Measurements from ENCODE around the gene FOS. TPM values are rescaled to one million over a fixed set of nuclear protein-coding genes. Genes with fewer than 3 reads are reported as not detected.

The FOS gene
- polyA plus RNA-seq, 1 experiment = 84.1 TPM

GRCh38 chr14:75311356-75311755, 32.7 kb downstream of the FOS start:
- ChIA-PET POLR2A (no interaction called here), CTCF (interaction anchor here (1.1 to 12.9 kb wide), 4 partner anchors 11 to 176 kb away, joined by 3 to 171 read pairs (median 18); partner anchors contain the start of gene JDP2)
- no peak for TF ChIP-seq CTCF (IDR thresholded peaks at IDR 0.05; ENCODE audit: insufficient read depth, low read depth, low read length)
- H3K27me3 ChIP-seq (ENCODE audit: control insufficient read depth, insufficient read depth, low read length) = no peaks in the 10 kb centered on the region; the same call in none of the 2 replicates
- H3K36me3 ChIP-seq (ENCODE audit: control insufficient read depth, insufficient read depth, low read length) = no peaks in the 10 kb centered on the region
- H3K4me3 ChIP-seq (ENCODE audit: low read depth, low read length) = no peak overlapping the region
- DNase-seq (ENCODE audit: low read depth) = no peak

GRCh38 chr14:75312341-75312740, 33.7 kb downstream of the FOS start:
- Histone ChIP-seq H3K27me3 (ENCODE audit: control insufficient read depth, insufficient read depth, low read length) (peaks cover 2% of the 10 kb centered on the region), H3K4me3 (ENCODE audit: low read depth, low read length) (no peak overlapping the region), H3K36me3 (ENCODE audit: control insufficient read depth, insufficient read depth, low read length) (no peaks in the 10 kb centered on the region)
- POLR2A ChIA-PET = no interaction called here
- CTCF ChIA-PET = interaction anchor here (1.6 to 12.9 kb wide), 3 partner anchors 15 to 175 kb away, joined by 4 to 171 read pairs (median 32); partner anchors contain the start of gene JDP2
- DNase-seq (ENCODE audit: low read depth) = no peak
- TF ChIP-seq CTCF (IDR thresholded peaks at IDR 0.05; ENCODE audit: insufficient read depth, low read depth, low read length) = no peak

GRCh38 chr14:75313294-75313693, 34.7 kb downstream of the FOS start:
- DNase-seq (ENCODE audit: low read depth) = no peak
- TF ChIP-seq CTCF (IDR thresholded peaks at IDR 0.05; ENCODE audit: insufficient read depth, low read depth, low read length) = no peak
- Histone ChIP-seq H3K4me3 (ENCODE audit: low read depth, low read length) (no peak overlapping the region), H3K27me3 (ENCODE audit: control insufficient read depth, insufficient read depth, low read length) (peaks cover 5% of the 10 kb centered on the region), H3K36me3 (ENCODE audit: control insufficient read depth, insufficient read depth, low read length) (no peaks in the 10 kb centered on the region)
- ChIA-PET POLR2A (no interaction called here), CTCF (interaction anchor here (1.6 to 12.9 kb wide), 3 partner anchors 10 to 174 kb away, joined by 3 to 171 read pairs (median 32); partner anchors contain the start of gene JDP2)

- H3K27me3 ChIP-seq (ENCODE audit: control insufficient read depth, insufficient read depth, low read length) = peaks cover 8% of the 10 kb centered on the region
- TF ChIP-seq CTCF (IDR thresholded peaks at IDR 0.05; ENCODE audit: insufficient read depth, low read depth, low read length) = no peak
- no peak overlapping the region for H3K4me3 ChIP-seq (ENCODE audit: low read depth, low read length)
- H3K36me3 ChIP-seq (ENCODE audit: control insufficient read depth, insufficient read depth, low read length) = no peaks in the 10 kb centered on the region
- ChIA-PET POLR2A (no interaction called here), CTCF (interaction anchor here (1.2 to 12.9 kb wide), 4 partner anchors 9 to 246 kb away, joined by 3 to 171 read pairs (median 4); no protein-coding TSS in a partner anchor)
- no peak for DNase-seq (ENCODE audit: low read depth)
Measured at GRCh38 chr14:75315144-75315543, 36.5 kb downstream of the FOS start.

GRCh38 chr14:75317148-75317547, 38.5 kb downstream of the FOS start:
- POLR2A ChIA-PET = no interaction called here
- no peak for DNase-seq (ENCODE audit: low read depth)
- TF ChIP-seq CTCF (IDR thresholded peaks at IDR 0.05; ENCODE audit: insufficient read depth, low read depth, low read length) = no peak
- H3K27me3 ChIP-seq (ENCODE audit: control insufficient read depth, insufficient read depth, low read length) = peaks cover 10% of the 10 kb centered on the region
- CTCF ChIA-PET = no interaction called here
- H3K36me3 ChIP-seq (ENCODE audit: control insufficient read depth, insufficient read depth, low read length) = no peaks in the 10 kb centered on the region
- no peak overlapping the region for H3K4me3 ChIP-seq (ENCODE audit: low read depth, low read length)
